ENCODE results near the gene TPCN1.

TPCN1 gene

DNA sequence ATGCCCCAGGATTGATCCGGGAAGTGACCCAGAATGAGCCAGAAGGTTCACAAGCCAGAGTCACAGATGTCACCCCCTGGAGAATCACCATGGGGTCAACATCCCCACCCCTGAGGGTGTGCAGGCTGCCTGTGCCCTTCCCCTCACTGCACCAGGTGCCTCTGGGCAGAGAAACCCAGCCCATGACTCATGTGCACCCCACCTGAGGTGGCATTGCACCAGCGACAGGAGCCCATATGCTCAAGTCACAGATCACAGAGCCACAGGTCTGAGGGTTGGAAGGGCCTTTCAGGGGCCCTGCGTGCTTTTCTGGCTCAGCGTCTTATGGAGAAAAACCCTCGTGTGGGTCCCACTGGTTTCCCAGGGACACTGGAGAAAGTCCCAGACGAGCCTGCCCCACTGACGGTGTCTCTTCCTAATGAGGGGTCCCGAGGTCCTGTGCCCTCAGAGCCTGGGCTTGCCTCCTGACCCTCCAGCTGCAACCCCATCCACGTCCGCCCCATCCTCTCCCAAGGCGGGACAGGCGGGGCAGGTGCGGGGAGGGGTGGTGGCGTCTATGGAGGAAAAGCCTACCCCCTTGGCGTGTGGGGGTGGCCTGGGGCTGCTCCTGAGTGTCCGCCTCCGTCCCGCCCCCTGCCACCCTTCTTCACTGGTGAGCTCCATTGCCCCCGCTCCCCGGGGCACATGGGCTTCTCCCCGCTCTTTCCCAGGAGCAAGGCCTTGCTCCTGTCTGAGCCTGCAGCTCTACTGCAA, 66.1 kb downstream of the TPCN1 start:
- no peak for ATAC-seq (ENCODE audit: low read depth)
- Histone ChIP-seq H3K27me3 (ENCODE audit: insufficient read depth, poor library complexity, severe bottlenecking) (no peaks in the 10 kb centered on the region), H3K9me3 (ENCODE audit: severe bottlenecking) (no peaks in the 10 kb centered on the region), H3K36me3 (ENCODE audit: low read depth) (peaks cover 70% of the 10 kb centered on the region), H3K4me3 (ENCODE audit: severe bottlenecking) (no peak overlapping the region), H3K4me1 (ENCODE audit: insufficient read depth, poor library complexity, severe bottlenecking) (no peaks in the 10 kb centered on the region), H3K27ac (ENCODE audit: poor library complexity, severe bottlenecking) (no peak overlapping the region)
- DNase-seq (ENCODE audit: low spot score), result no peak
- TF ChIP-seq, protein P1, sequence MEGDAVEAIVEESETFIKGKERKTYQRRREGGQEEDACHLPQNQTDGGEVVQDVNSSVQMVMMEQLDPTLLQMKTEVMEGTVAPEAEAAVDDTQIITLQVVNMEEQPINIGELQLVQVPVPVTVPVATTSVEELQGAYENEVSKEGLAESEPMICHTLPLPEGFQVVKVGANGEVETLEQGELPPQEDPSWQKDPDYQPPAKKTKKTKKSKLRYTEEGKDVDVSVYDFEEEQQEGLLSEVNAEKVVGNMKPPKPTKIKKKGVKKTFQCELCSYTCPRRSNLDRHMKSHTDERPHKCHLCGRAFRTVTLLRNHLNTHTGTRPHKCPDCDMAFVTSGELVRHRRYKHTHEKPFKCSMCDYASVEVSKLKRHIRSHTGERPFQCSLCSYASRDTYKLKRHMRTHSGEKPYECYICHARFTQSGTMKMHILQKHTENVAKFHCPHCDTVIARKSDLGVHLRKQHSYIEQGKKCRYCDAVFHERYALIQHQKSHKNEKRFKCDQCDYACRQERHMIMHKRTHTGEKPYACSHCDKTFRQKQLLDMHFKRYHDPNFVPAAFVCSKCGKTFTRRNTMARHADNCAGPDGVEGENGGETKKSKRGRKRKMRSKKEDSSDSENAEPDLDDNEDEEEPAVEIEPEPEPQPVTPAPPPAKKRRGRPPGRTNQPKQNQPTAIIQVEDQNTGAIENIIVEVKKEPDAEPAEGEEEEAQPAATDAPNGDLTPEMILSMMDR (IDR thresholded peaks at IDR 0.05; ENCODE audit: poor library complexity, severe bottlenecking), result no peak

DNA sequence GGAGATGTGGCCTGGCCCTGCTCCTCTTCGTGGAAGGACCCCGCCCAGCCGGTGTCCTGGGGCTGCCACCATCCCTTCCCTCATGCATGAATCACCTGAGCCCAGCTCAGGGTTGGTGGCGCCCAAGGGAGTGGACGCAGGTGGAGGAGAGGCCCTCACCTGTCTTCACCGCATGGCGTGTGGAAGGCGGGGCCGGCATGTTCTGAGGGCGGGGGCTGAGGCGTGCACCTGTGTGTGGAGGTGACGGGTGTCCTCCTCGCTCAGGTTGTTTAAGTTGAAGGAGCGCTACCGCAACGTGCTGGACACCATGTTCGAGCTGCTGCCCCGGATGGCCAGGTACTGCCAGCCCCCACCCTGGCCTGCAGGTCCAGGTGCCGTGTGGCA, 66.6 kb downstream of the TPCN1 start:
- no peak overlapping the region for H3K4me3 ChIP-seq (ENCODE audit: severe bottlenecking)
- no peaks in the 10 kb centered on the region for H3K27me3 ChIP-seq (ENCODE audit: insufficient read depth, poor library complexity, severe bottlenecking)
- H3K36me3 ChIP-seq (ENCODE audit: low read depth), result peaks cover 70% of the 10 kb centered on the region
- DNase-seq (ENCODE audit: low spot score) (no peak), ATAC-seq (ENCODE audit: low read depth) (no peak)
- H3K9me3 ChIP-seq (ENCODE audit: severe bottlenecking), result no peaks in the 10 kb centered on the region
- H3K27ac ChIP-seq (ENCODE audit: poor library complexity, severe bottlenecking), result no peak overlapping the region
- TF ChIP-seq, protein P1 (IDR thresholded peaks at IDR 0.05; ENCODE audit: poor library complexity, severe bottlenecking), result no peak
- H3K4me1 ChIP-seq (ENCODE audit: insufficient read depth, poor library complexity, severe bottlenecking), result no peaks in the 10 kb centered on the region

DNA sequence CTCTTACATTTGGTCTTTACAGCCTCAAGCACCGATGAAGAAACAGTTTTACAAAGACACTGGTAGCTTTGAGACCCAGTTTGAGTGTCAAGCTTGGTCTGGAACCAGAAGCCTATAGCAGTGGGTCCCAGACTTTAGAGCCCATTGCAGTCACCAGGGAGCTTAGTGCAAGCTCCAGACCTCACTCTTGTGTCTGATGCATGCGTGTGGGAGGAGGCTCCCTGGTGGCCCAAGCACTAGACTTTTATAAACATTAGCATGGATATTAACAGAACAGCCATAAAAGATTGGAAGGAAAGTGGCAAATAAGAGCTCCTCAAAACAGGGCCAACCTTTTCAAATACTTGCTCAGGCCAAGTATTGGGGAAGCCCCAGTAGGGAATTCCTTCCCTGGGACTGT, 68.1 kb downstream of the TPCN1 start:
- Histone ChIP-seq H3K27ac (ENCODE audit: poor library complexity, severe bottlenecking) (no peak overlapping the region), H3K4me3 (ENCODE audit: severe bottlenecking) (no peak overlapping the region), H3K27me3 (ENCODE audit: insufficient read depth, poor library complexity, severe bottlenecking) (no peaks in the 10 kb centered on the region), H3K36me3 (ENCODE audit: low read depth) (peaks cover 69% of the 10 kb centered on the region), H3K9me3 (ENCODE audit: severe bottlenecking) (no peaks in the 10 kb centered on the region), H3K4me1 (ENCODE audit: insufficient read depth, poor library complexity, severe bottlenecking) (no peaks in the 10 kb centered on the region)
- DNase-seq (ENCODE audit: low spot score), result no peak
- TF ChIP-seq, protein P1 (IDR thresholded peaks at IDR 0.05; ENCODE audit: poor library complexity, severe bottlenecking), result no peak
- ATAC-seq (ENCODE audit: low read depth), result no peak

DNA sequence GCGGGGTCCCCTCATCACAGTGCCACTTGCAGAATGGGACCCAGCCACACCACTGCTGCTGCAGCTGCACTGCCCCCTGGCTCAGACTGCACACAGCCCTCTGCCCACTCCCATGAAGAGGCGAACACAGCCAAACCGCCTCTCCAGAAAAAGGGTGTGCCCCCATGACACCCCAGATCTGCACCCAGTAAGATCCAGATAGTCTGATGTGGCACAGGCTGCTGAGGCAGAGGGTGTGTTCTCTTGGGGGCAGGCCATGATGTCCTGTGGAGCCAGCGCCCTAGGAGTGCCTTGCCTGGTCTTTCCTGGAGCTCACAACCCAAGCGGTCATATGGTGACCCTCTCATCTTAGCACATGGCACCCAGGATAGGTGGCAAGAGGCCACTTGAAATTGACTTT, 69.2 kb downstream of the TPCN1 start:
- Histone ChIP-seq H3K27ac (ENCODE audit: poor library complexity, severe bottlenecking) (no peak overlapping the region), H3K36me3 (ENCODE audit: low read depth) (peaks cover 64% of the 10 kb centered on the region), H3K27me3 (ENCODE audit: insufficient read depth, poor library complexity, severe bottlenecking) (no peaks in the 10 kb centered on the region), H3K4me3 (ENCODE audit: severe bottlenecking) (no peak overlapping the region), H3K9me3 (ENCODE audit: severe bottlenecking) (no peaks in the 10 kb centered on the region), H3K4me1 (ENCODE audit: insufficient read depth, poor library complexity, severe bottlenecking) (no peaks in the 10 kb centered on the region)
- TF ChIP-seq, protein P1 (IDR thresholded peaks at IDR 0.05; ENCODE audit: poor library complexity, severe bottlenecking), result no peak
- DNase-seq (ENCODE audit: low spot score), result no peak
- no peak for ATAC-seq (ENCODE audit: low read depth)

DNA sequence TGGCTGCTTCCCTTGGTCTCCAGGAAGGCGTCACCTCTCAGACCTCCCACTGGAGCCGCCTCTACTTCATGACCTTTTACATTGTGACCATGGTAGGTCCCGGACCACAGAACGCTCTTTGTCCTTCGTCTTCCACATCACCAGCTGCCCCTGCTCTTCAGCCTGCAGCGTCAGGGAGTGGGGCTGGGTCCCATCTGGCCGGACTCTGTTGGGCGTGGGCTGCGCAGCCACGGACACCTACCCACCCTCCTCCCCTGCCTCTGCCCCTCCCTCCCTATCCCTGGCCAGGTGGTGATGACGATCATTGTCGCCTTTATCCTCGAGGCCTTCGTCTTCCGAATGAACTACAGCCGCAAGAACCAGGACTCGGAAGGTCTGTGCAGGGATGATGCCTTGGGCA, 70.3 kb downstream of the TPCN1 start:
- Histone ChIP-seq H3K27me3 (ENCODE audit: insufficient read depth, poor library complexity, severe bottlenecking) (no peaks in the 10 kb centered on the region), H3K4me1 (ENCODE audit: insufficient read depth, poor library complexity, severe bottlenecking) (no peaks in the 10 kb centered on the region), H3K27ac (ENCODE audit: poor library complexity, severe bottlenecking) (no peak overlapping the region), H3K9me3 (ENCODE audit: severe bottlenecking) (no peaks in the 10 kb centered on the region), H3K36me3 (ENCODE audit: low read depth) (peaks cover 68% of the 10 kb centered on the region), H3K4me3 (ENCODE audit: severe bottlenecking) (no peak overlapping the region)
- DNase-seq (ENCODE audit: low spot score), result no peak
- TF ChIP-seq, protein P1 (IDR thresholded peaks at IDR 0.05; ENCODE audit: poor library complexity, severe bottlenecking), result no peak
- ATAC-seq (ENCODE audit: low read depth), result no peak

Measured in RWPE2 (cell line).